HepG2 (cell line): Measurements from ENCODE around the gene MRPL28. TPM values are rescaled to one million over a fixed set of nuclear protein-coding genes. Genes with fewer than 3 reads are reported as not detected.
A peak's percentile ranks its signal among the peaks of the same experiment; 100 is the strongest.

ENCODE experiments used
- ATAC-seq: fragments of 200-7000 bp; cut with Tn5 transposase; 3 replicates; pipeline ENCODE4 v1.9.1; 2020; ENCODE audit warnings: mild to moderate bottlenecking, moderate library complexity
- BruUV-seq: library from RNA; stranded (reverse); fragments of 400-500 nt; replicated peaks from 2 replicates; lab custom pipeline; 2021; lab: Mats Ljungman, UMichigan
- CTCF ChIA-PET: fragments of 300-600 bp; formaldehyde crosslinking; extraction: SDS; loops from one replicate; lab custom pipeline; 2021; ENCODE audit warnings: low total read pairs, inconsistent platforms, low intra/inter-chr PET ratio; lab: Yijun Ruan, JAX
- POLR2A ChIA-PET: fragments of 350-600 bp; sonication (Branson Sonifier 250); formaldehyde crosslinking; loops from one replicate; lab custom pipeline; 2020; ENCODE audit warnings: antibody characterized with exemption, inconsistent platforms; lab: Yijun Ruan, JAX
- DNase-seq: peaks from one replicate; pipeline ENCODE4 v3.0.0-alpha.2; 2015; ENCODE audit warnings: low spot score
- FAIRE-seq: peaks from 3 replicates; lab custom pipeline; 2011; peaks lifted over from hg19 to GRCh38; lab: Jason Lieb, UNC
- H2AFZ ChIP-seq: one replicate; pipeline ENCODE4 v1.6.1; 2011; ENCODE audit warnings: low read length, inconsistent platforms
- H3K27ac ChIP-seq: fragments of 300-600 bp; 3 replicates; pipeline ENCODE4 v1.8.0; 2011; ENCODE audit warnings: mixed run types, mild to moderate bottlenecking, mixed read lengths, low read length, inconsistent platforms; ENCODE audit not compliant: insufficient read depth; ENCODE audit errors: extremely low read length
- H3K27me3 ChIP-seq, 2 experiments: fragments of 200-600 bp in 1 of 2; 2 replicates in 1 of 2; 3 replicates in 1 of 2; pipeline versions ENCODE4 v1.6.0 to v1.8.0; 2011; ENCODE audit warnings: low read length in 2 of 2, mild to moderate bottlenecking in 2 of 2, moderate library complexity in 2 of 2, inconsistent platforms in 1 of 2; ENCODE audit not compliant: insufficient read depth in 2 of 2, control insufficient read depth in 1 of 2
- H3K36me3 ChIP-seq, 2 experiments: fragments of 200-600 bp in 1 of 2; replicated peaks in 1 of 2; 2 replicates in 1 of 2; 3 replicates in 1 of 2; pipeline versions ENCODE4 v1.5.1 to v1.8.0; 2011; ENCODE audit warnings: low read length in 2 of 2, inconsistent platforms in 1 of 2; ENCODE audit not compliant: insufficient read depth in 2 of 2, control insufficient read depth in 1 of 2
- H3K4me1 ChIP-seq: 2 replicates; pipeline ENCODE4 v1.5.1; 2012; ENCODE audit warnings: low read length, inconsistent platforms; ENCODE audit not compliant: insufficient read depth
- H3K4me2 ChIP-seq: 2 replicates; pipeline ENCODE4 v1.6.0; 2011; ENCODE audit warnings: low read depth, low read length, inconsistent platforms
- H3K4me3 ChIP-seq, 3 experiments: fragments of 200-600 bp in 1 of 3; sonication (generic), shearing (Covaris generic) in 1 of 3; replicated peaks in 1 of 3; 2 replicates each; pipeline ENCODE4 v1.5.1; 2011 to 2016; ENCODE audit warnings: low read length in 3 of 3, inconsistent platforms in 2 of 3, low read depth in 2 of 3, mild to moderate bottlenecking in 2 of 3, control low read depth in 1 of 3, mixed read lengths in 1 of 3; ENCODE audit not compliant: insufficient read depth in 1 of 3
- H3K79me2 ChIP-seq: one replicate; pipeline ENCODE4 v1.6.1; 2011; ENCODE audit warnings: low read length, inconsistent platforms; ENCODE audit not compliant: insufficient read depth
- H3K9ac ChIP-seq: 2 replicates; pipeline ENCODE4 v1.6.0; 2011; ENCODE audit warnings: mild to moderate bottlenecking, low read depth, low read length, inconsistent platforms; ENCODE audit not compliant: insufficient read depth
- H3K9me3 ChIP-seq: 2 replicates; pipeline ENCODE4 v1.5.1; 2012; ENCODE audit warnings: mild to moderate bottlenecking, low read length
- H4K20me1 ChIP-seq: 2 replicates; pipeline ENCODE4 v1.6.0; 2011; ENCODE audit warnings: inconsistent platforms, mild to moderate bottlenecking, low read length, moderate library complexity; ENCODE audit not compliant: insufficient read depth
- HMG20B ChIP-seq: conservative IDR thresholded peaks from 2 replicates; pipeline ENCODE4 v1.6.1; 2016; ENCODE audit warnings: missing genetic modification reagents, missing compliant biosample characterization
- KDM2A ChIP-seq: sonication (generic); formaldehyde crosslinking; IDR thresholded peaks from 2 replicates; pipeline ENCODE4 v1.4.0; 2020; ENCODE audit warnings: low read depth, missing genetic modification reagents, borderline replicate concordance
- KLF11 ChIP-seq: IDR thresholded peaks from 2 replicates; pipeline ENCODE4 v1.6.1; 2016; ENCODE audit warnings: missing compliant biosample characterization
- PAWR ChIP-seq: sonication (generic); formaldehyde crosslinking; IDR thresholded peaks from 2 replicates; pipeline ENCODE4 v1.4.0; 2020; ENCODE audit warnings: missing genetic modification reagents, mild to moderate bottlenecking, borderline replicate concordance
- SAP130 ChIP-seq: IDR thresholded peaks from 2 replicates; pipeline ENCODE4 v1.6.1; 2016; ENCODE audit warnings: low read depth
- SNRNP70 ChIP-seq: fragments of 200-400 bp; formaldehyde crosslinking; IDR thresholded peaks from 2 replicates; pipeline ENCODE4 v1.6.1; 2017; ENCODE audit warnings: mild to moderate bottlenecking, low read depth, low read length, moderate library complexity
- SOX6 ChIP-seq, 2 experiments: fragments of 450-650 bp in 1 of 2; sonication (generic) in 1 of 2; formaldehyde crosslinking in 1 of 2; IDR thresholded peaks; 2 replicates each; pipeline versions ENCODE4 v1.4.0 to v1.6.1; 2017 to 2020; ENCODE audit warnings: antibody characterized with exemption in 1 of 2, mild to moderate bottlenecking in 1 of 2, missing genetic modification reagents in 1 of 2
- STAG1 ChIP-seq: sonication (generic); formaldehyde crosslinking; IDR thresholded peaks from 2 replicates; pipeline ENCODE4 v1.4.0; 2020; ENCODE audit warnings: missing genetic modification reagents
- TOE1 ChIP-seq: sonication (generic); formaldehyde crosslinking; IDR thresholded peaks from 2 replicates; pipeline ENCODE4 v1.4.0; 2020; ENCODE audit warnings: mild to moderate bottlenecking, missing genetic modification reagents
- ZNF329 ChIP-seq: sonication (generic); formaldehyde crosslinking; IDR thresholded peaks from 2 replicates; pipeline ENCODE4 v1.9.0; 2021; ENCODE audit warnings: low read depth, mild to moderate bottlenecking, missing genetic modification reagents
- ZNF383 ChIP-seq: sonication (generic); formaldehyde crosslinking; IDR thresholded peaks from 2 replicates; pipeline ENCODE4 v1.4.0; 2020; ENCODE audit warnings: missing genetic modification reagents, mild to moderate bottlenecking, borderline replicate concordance
- WGBS: methylation state at CpG from one replicate; pipeline ENCODE4 v1.1.6; 2017; ENCODE audit warnings: low lambda C conversion rate; 5-methylcytosine and 5-hydroxymethylcytosine counted together
- in situ Hi-C: cut with HindIII; loops from 2 replicates; pipeline ENCODE4 v1.10.0; 2017; ENCODE audit warnings: low pct_unique_long_range_greater_than_20kb; ENCODE audit not compliant: extremely low pct_ligation_motif_present
- intact Hi-C: fragments of 100-400 bp; cut with micrococcal nuclease; formaldehyde crosslinking; loops from one replicate; pipeline ENCODE4 v1.10.0; 2022; ENCODE audit not compliant: unreplicated experiment
- polyA plus RNA-seq, 8 experiments: library from polyadenylated mRNA; depleted of rRNA in 3 of 8; stranded (reverse) in 7 of 8; unstranded in 1 of 8; fragments of >200 nt; fragmentation: Illumina TruSeq in 4 of 8; extraction: Trizol in 4 of 8; gene quantifications; 2 replicates each; pipeline versions ENCODE4 v1.2.1 to v1.2.3, GENCODE V29; 2011 to 2016; ENCODE audit warnings: low read depth in 4 of 8, missing spikeins in 1 of 8, mixed read lengths in 1 of 8; ENCODE audit not compliant: insufficient read depth in 1 of 8
- total RNA-seq, 5 experiments: library from RNA; depleted of rRNA; stranded (reverse); fragments of >200 nt; fragmentation: Illumina TruSeq; extraction: Trizol; gene quantifications; 2 replicates each; pipeline ENCODE4 v1.2.3, GENCODE V29; 2016; ENCODE audit warnings: low read depth in 1 of 5
- TF ChIP-seq, protein P1 (sequence below): IDR thresholded peaks from 2 replicates; pipeline ENCODE4 v1.6.1; 2016; ENCODE audit warnings: mild to moderate bottlenecking, missing biosample characterization, missing genetic modification reagents
- TF ChIP-seq, protein P2 (sequence below): sonication (generic); formaldehyde crosslinking; IDR thresholded peaks from 2 replicates; pipeline ENCODE4 v1.4.0; 2020; ENCODE audit warnings: missing genetic modification reagents
- TF ChIP-seq, protein P3 (sequence below): sonication (generic); formaldehyde crosslinking; IDR thresholded peaks from 2 replicates; pipeline ENCODE4 v1.5.1; 2020; ENCODE audit warnings: mild to moderate bottlenecking, missing genetic modification reagents, moderate library complexity
- TF ChIP-seq, protein P4 (sequence below): sonication (generic); formaldehyde crosslinking; IDR thresholded peaks from 2 replicates; pipeline ENCODE4 v1.9.0; 2022; ENCODE audit warnings: missing genetic modification reagents, mild to moderate bottlenecking, borderline replicate concordance

The MRPL28 gene
- total and polyA plus RNA-seq, 2 of the 13 experiments (the other 11 are each of a cell fraction or from before 2014, with no cell fraction given): 114 to 135 TPM

DNA sequence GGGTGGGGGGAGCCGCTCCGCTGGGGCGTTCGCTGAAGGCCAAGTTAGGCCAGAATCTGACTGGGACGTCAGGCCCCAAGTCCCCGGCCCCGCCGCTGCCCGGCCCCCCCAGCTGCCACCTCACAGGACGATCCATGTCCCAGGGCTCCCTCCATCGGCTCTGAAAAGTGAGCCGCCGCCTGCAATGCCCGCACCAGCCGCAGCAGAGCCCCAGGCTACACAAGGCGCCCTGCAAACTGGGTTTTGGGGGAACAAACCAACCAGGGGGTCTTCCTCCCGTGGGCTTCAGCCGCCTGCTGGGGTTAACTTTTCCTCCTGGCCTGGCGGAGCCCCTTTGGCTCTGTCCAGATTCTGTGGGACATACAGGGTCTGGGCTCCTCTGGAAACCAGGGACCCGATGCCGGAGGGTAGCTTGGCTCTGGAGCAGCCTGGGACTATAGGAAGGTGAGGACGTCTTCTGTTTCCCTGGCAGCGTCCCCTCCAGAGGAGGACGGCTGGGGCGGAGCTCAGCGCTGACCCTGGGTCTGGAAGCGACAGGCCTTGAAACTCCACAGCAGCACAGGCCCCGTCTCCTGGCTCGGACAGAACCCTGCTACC lies 27.5 kb upstream of the MRPL28 start:
- CTCF ChIA-PET: no interaction called here
- WGBS: 31% methylated on average over 11 of the region's 29 CpGs
- intact Hi-C loops: no loop called here
- TF ChIP-seq, protein P1, sequence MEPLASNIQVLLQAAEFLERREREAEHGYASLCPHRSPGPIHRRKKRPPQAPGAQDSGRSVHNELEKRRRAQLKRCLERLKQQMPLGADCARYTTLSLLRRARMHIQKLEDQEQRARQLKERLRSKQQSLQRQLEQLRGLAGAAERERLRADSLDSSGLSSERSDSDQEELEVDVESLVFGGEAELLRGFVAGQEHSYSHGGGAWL (CRISPR knock-in tag): no peak
- TF ChIP-seq, protein P2, sequence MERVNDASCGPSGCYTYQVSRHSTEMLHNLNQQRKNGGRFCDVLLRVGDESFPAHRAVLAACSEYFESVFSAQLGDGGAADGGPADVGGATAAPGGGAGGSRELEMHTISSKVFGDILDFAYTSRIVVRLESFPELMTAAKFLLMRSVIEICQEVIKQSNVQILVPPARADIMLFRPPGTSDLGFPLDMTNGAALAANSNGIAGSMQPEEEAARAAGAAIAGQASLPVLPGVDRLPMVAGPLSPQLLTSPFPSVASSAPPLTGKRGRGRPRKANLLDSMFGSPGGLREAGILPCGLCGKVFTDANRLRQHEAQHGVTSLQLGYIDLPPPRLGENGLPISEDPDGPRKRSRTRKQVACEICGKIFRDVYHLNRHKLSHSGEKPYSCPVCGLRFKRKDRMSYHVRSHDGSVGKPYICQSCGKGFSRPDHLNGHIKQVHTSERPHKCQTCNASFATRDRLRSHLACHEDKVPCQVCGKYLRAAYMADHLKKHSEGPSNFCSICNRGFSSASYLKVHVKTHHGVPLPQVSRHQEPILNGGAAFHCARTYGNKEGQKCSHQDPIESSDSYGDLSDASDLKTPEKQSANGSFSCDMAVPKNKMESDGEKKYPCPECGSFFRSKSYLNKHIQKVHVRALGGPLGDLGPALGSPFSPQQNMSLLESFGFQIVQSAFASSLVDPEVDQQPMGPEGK (CRISPR knock-in tag): peak; percentile 79; the same call in 1 of the 2 replicates
- TF ChIP-seq HMG20B (CRISPR knock-in tag): no peak
- no peak for TF ChIP-seq SOX6 (IDR thresholded peaks at IDR 0.05)
- no peak for TF ChIP-seq SOX6 (CRISPR knock-in tag; IDR thresholded peaks at IDR 0.05)
- TF ChIP-seq STAG1 (CRISPR knock-in tag): no peak
- no peak for TF ChIP-seq SNRNP70
- TF ChIP-seq, protein P3, sequence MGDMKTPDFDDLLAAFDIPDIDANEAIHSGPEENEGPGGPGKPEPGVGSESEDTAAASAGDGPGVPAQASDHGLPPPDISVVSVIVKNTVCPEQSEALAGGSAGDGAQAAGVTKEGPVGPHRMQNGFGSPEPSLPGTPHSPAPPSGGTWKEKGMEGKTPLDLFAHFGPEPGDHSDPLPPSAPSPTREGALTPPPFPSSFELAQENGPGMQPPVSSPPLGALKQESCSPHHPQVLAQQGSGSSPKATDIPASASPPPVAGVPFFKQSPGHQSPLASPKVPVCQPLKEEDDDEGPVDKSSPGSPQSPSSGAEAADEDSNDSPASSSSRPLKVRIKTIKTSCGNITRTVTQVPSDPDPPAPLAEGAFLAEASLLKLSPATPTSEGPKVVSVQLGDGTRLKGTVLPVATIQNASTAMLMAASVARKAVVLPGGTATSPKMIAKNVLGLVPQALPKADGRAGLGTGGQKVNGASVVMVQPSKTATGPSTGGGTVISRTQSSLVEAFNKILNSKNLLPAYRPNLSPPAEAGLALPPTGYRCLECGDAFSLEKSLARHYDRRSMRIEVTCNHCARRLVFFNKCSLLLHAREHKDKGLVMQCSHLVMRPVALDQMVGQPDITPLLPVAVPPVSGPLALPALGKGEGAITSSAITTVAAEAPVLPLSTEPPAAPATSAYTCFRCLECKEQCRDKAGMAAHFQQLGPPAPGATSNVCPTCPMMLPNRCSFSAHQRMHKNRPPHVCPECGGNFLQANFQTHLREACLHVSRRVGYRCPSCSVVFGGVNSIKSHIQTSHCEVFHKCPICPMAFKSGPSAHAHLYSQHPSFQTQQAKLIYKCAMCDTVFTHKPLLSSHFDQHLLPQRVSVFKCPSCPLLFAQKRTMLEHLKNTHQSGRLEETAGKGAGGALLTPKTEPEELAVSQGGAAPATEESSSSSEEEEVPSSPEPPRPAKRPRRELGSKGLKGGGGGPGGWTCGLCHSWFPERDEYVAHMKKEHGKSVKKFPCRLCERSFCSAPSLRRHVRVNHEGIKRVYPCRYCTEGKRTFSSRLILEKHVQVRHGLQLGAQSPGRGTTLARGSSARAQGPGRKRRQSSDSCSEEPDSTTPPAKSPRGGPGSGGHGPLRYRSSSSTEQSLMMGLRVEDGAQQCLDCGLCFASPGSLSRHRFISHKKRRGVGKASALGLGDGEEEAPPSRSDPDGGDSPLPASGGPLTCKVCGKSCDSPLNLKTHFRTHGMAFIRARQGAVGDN (CRISPR knock-in tag): peak; percentile 62
- no peak for TF ChIP-seq KLF11 (CRISPR knock-in tag)
- 0 out of 2 replicates have a peak, but pooled peaks have one; percentile 10 for TF ChIP-seq SAP130 (CRISPR knock-in tag)
- TF ChIP-seq TOE1: no peak
- TF ChIP-seq KDM2A: 0 out of 2 replicates have a peak, but pooled peaks have one; percentile 18
- no peak for TF ChIP-seq PAWR
- TF ChIP-seq ZNF383 (CRISPR knock-in tag): no peak
- TF ChIP-seq, protein P4, sequence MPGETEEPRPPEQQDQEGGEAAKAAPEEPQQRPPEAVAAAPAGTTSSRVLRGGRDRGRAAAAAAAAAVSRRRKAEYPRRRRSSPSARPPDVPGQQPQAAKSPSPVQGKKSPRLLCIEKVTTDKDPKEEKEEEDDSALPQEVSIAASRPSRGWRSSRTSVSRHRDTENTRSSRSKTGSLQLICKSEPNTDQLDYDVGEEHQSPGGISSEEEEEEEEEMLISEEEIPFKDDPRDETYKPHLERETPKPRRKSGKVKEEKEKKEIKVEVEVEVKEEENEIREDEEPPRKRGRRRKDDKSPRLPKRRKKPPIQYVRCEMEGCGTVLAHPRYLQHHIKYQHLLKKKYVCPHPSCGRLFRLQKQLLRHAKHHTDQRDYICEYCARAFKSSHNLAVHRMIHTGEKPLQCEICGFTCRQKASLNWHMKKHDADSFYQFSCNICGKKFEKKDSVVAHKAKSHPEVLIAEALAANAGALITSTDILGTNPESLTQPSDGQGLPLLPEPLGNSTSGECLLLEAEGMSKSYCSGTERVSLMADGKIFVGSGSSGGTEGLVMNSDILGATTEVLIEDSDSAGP: peak; percentile 29; the same call in 1 of the 2 replicates
- TF ChIP-seq ZNF329 (CRISPR knock-in tag): 0 out of 2 replicates have a peak, but pooled peaks have one; percentile 3

More for the DNA sequence above, 27.5 kb upstream of the MRPL28 start:
- POLR2A ChIA-PET: interaction anchor here (0.8 to 1.8 kb wide), 6 partner anchors 11 to 191 kb away, joined by 3 to 7 read pairs (median 3); partner anchors contain the start of gene PGAP6
- ATAC-seq (peak; percentile 76), FAIRE-seq (no peak), DNase-seq (peak; percentile 74)
- peak overlapping the region; percentile 1 to 70 (median 28); a peak in 3 of 6 replicates for H3K4me3 ChIP-seq
- H3K9ac ChIP-seq: peak overlapping the region; percentile 69
- H3K36me3 ChIP-seq: peaks cover 0 to 4% of the 10 kb centered on the region in 2 experiments; a peak in 2 of 5 replicates
- peaks cover 41% of the 10 kb centered on the region for H3K4me1 ChIP-seq
- in situ Hi-C loops: loop anchor here (5.0 kb wide), 1 partner anchor 99 kb away; no protein-coding TSS in a partner anchor
- peak overlapping the region; percentile 79 for H3K27ac ChIP-seq
- no peaks in the 10 kb centered on the region for H3K9me3 ChIP-seq
- no peak overlapping the region for H2AFZ ChIP-seq
- BruUV-seq: no TSS peak
- H3K79me2 ChIP-seq: peaks cover 15% of the 10 kb centered on the region
- no peaks in the 10 kb centered on the region for H4K20me1 ChIP-seq
- H3K27me3 ChIP-seq: no peaks in the 10 kb centered on the region
- H3K4me2 ChIP-seq: peak overlapping the region; percentile 88
